Left lobe of liver (tissue), 2 donors: ENCODE results near the gene MAP2K5. TPM values are rescaled to one million over a fixed set of nuclear protein-coding genes. Genes with fewer than 3 reads are reported as not detected.

Experiments
- ATAC-seq: fragments of 200-7000 bp; cut with Tn5 transposase; one replicate; pipeline ENCODE4 v1.9.1; 2020; ENCODE audit warnings: mild to moderate bottlenecking, moderate library complexity
- DNase-seq: peaks from one replicate; pipeline ENCODE4 v3.0.0-alpha.2; 2020; ENCODE audit warnings: low spot score
- total RNA-seq: library from RNA; stranded (reverse); gene quantifications from one replicate; pipeline ENCODE4 v1.2.1, GENCODE V29; 2021
- donor health status: DM: no; HTN: no; CAD: no; lungs with moderate emphysema.
- donor health status: DM: no; HTN: yes; CAD: no.

MAP2K5 gene
- total RNA-seq, 1 donor from 2014 or later = 9.9 TPM

GRCh38 chr15:67777071-67777470 is 234.6 kb downstream of the MAP2K5 start:
- DNase-seq = no peak
- no peak for ATAC-seq

GRCh38 chr15:67777773-67778172 is 235.3 kb downstream of the MAP2K5 start:
- DNase-seq (no peak), ATAC-seq (no peak)

- no peak for ATAC-seq
Observed at GRCh38 chr15:67778968-67779548, 236.6 kb downstream of the MAP2K5 start.

GRCh38 chr15:67779549-67780111 is 237.1 kb downstream of the MAP2K5 start:
- no peak for DNase-seq
- no peak for ATAC-seq

More at GRCh38 chr15:67778968-67779548, 236.6 kb downstream of the MAP2K5 start:
- no peak for DNase-seq

GRCh38 chr15:67781061-67781460 is 238.6 kb downstream of the MAP2K5 start:
- no peak for ATAC-seq
- DNase-seq = no peak

GRCh38 chr15:67781907-67782690 is 239.6 kb downstream of the MAP2K5 start:
- ATAC-seq = no peak
- no peak for DNase-seq

GRCh38 chr15:67782691-67782991 is 240.1 kb downstream of the MAP2K5 start:
- DNase-seq (no peak), ATAC-seq (no peak)

- ATAC-seq (no peak), DNase-seq (no peak)
Observed at GRCh38 chr15:67783303-67783702, 240.8 kb downstream of the MAP2K5 start.

GRCh38 chr15:67784090-67784781 is 241.7 kb downstream of the MAP2K5 start:
- DNase-seq = no peak

GRCh38 chr15:67784856-67785430 is 242.4 kb downstream of the MAP2K5 start:
- ATAC-seq (no peak), DNase-seq (no peak)

More at GRCh38 chr15:67784090-67784781, 241.7 kb downstream of the MAP2K5 start:
- no peak for ATAC-seq

GRCh38 chr15:67785431-67785830 is 242.9 kb downstream of the MAP2K5 start:
- DNase-seq = no peak
- ATAC-seq = no peak

GRCh38 chr15:67786646-67787045 is 244.1 kb downstream of the MAP2K5 start:
- DNase-seq (no peak), ATAC-seq (no peak)

- ATAC-seq (no peak), DNase-seq (no peak)
Observed at GRCh38 chr15:67788986-67789385, 246.5 kb downstream of the MAP2K5 start.

- no peak for DNase-seq
- ATAC-seq = no peak
Observed at GRCh38 chr15:67790610-67791319, 248.3 kb downstream of the MAP2K5 start.

GRCh38 chr15:67792250-67792942 is 249.9 kb downstream of the MAP2K5 start:
- no peak for DNase-seq
- ATAC-seq = no peak

- no peak for ATAC-seq
- no peak for DNase-seq
Observed at GRCh38 chr15:67794832-67795574, 252.5 kb downstream of the MAP2K5 start.

GRCh38 chr15:67796196-67797127 is 254.0 kb downstream of the MAP2K5 start:
- DNase-seq (no peak), ATAC-seq (peak; percentile 24)

GRCh38 chr15:67799801-67800205 is 257.3 kb downstream of the MAP2K5 start:
- peak; percentile 20 for ATAC-seq
- no peak for DNase-seq
